IMR-90 (cell line): Measurements from ENCODE around the gene CCDC117. TPM values are rescaled to one million over a fixed set of nuclear protein-coding genes. Genes with fewer than 3 reads are reported as not detected.

Experiments
- ATAC-seq: fragments of 200-7000 bp; cut with Tn5 transposase; 2 replicates; pipeline ENCODE4 v1.9.1; 2020; ENCODE audit warnings: low read depth, mild to moderate bottlenecking, moderate library complexity
- BruUV-seq: library from RNA; stranded (reverse); fragments of 400-500 nt; replicated peaks from 2 replicates; lab custom pipeline; 2021; lab: Mats Ljungman, UMichigan
- CTCF ChIA-PET: fragments of 300-600 bp; formaldehyde crosslinking; extraction: SDS; loops from one replicate; lab custom pipeline; 2021; ENCODE audit warnings: antibody characterized with exemption; lab: Yijun Ruan, JAX
- POLR2A ChIA-PET: fragments of 300-600 bp; sonication (Branson Sonifier 250); formaldehyde crosslinking; loops from one replicate; lab custom pipeline; 2022; ENCODE audit warnings: antibody characterized with exemption; ENCODE audit not compliant: unreplicated experiment; lab: Charles Lee
- DNase-seq: peaks from one replicate; pipeline ENCODE4 v3.0.0; 2013
- H2AFZ ChIP-seq: replicated peaks from 2 replicates; pipeline ENCODE3; 2013; ENCODE audit warnings: low read length, mild to moderate bottlenecking; ENCODE audit not compliant: poor library complexity
- H2AK5ac ChIP-seq: 2 replicates; pipeline ENCODE4 v1.6.1; 2013; ENCODE audit warnings: low read depth, low read length, inconsistent platforms
- H2AK9ac ChIP-seq: replicated peaks from 2 replicates; pipeline ENCODE3; 2013; ENCODE audit warnings: mild to moderate bottlenecking, low read depth, low read length, moderate library complexity; ENCODE audit not compliant: poor library complexity
- H2BK120ac ChIP-seq: 2 replicates; pipeline ENCODE4 v1.6.1; 2013; ENCODE audit warnings: low read depth, low read length, inconsistent platforms
- H2BK15ac ChIP-seq: 3 replicates; pipeline ENCODE4 v1.6.1; 2013; ENCODE audit warnings: low read depth, low read length, inconsistent platforms
- H2BK20ac ChIP-seq: 2 replicates; pipeline ENCODE4 v1.6.1; 2013; ENCODE audit warnings: low read depth, mild to moderate bottlenecking, inconsistent platforms, low read length, moderate library complexity
- H2BK5ac ChIP-seq: 2 replicates; pipeline ENCODE4 v1.6.1; 2013; ENCODE audit warnings: mild to moderate bottlenecking, low read depth, low read length, inconsistent platforms; ENCODE audit not compliant: poor library complexity, severe bottlenecking
- H3K14ac ChIP-seq: replicated peaks from 2 replicates; pipeline ENCODE4 v1.6.1; 2013; ENCODE audit warnings: low read depth, low read length, inconsistent platforms
- H3K18ac ChIP-seq: 2 replicates; pipeline ENCODE4 v1.6.1; 2013; ENCODE audit warnings: low read depth, low read length, control low read depth
- H3K23ac ChIP-seq: 2 replicates; pipeline ENCODE4 v1.6.1; 2013; ENCODE audit warnings: low read depth, low read length, inconsistent platforms
- H3K27ac ChIP-seq: 2 replicates; pipeline ENCODE4 v1.5.1; 2013; ENCODE audit warnings: mild to moderate bottlenecking, control low read depth, low read length; ENCODE audit not compliant: insufficient read depth
- H3K27me3 ChIP-seq: 2 replicates; pipeline ENCODE4 v1.6.1; 2013; ENCODE audit warnings: low read length; ENCODE audit not compliant: control insufficient read depth, insufficient read depth
- H3K36me3 ChIP-seq: 2 replicates; pipeline ENCODE4 v1.6.1; 2013; ENCODE audit warnings: low read length, mixed read lengths; ENCODE audit not compliant: control insufficient read depth, insufficient read depth
- H3K4ac ChIP-seq: 2 replicates; pipeline ENCODE4 v1.6.1; 2013; ENCODE audit warnings: low read depth, low read length, inconsistent platforms
- H3K4me1 ChIP-seq: 2 replicates; pipeline ENCODE4 v1.6.1; 2013; ENCODE audit warnings: low read length, mixed read lengths; ENCODE audit not compliant: control insufficient read depth, insufficient read depth
- H3K4me2 ChIP-seq: 2 replicates; pipeline ENCODE4 v1.6.1; 2013; ENCODE audit warnings: low read depth, mild to moderate bottlenecking, control low read depth, low read length, moderate library complexity
- H3K4me3 ChIP-seq: 2 replicates; pipeline ENCODE4 v1.5.1; 2013; ENCODE audit warnings: low read depth, mild to moderate bottlenecking, control low read depth, low read length, moderate library complexity; ENCODE audit not compliant: insufficient read depth
- H3K56ac ChIP-seq: 2 replicates; pipeline ENCODE4 v1.6.1; 2013; ENCODE audit warnings: low read length, inconsistent platforms; ENCODE audit not compliant: insufficient read depth; ENCODE audit errors: extremely low read depth
- H3K79me1 ChIP-seq, 2 experiments: 2 replicates each; pipeline ENCODE4 v1.6.1; 2013; ENCODE audit warnings: low read length in 2 of 2, inconsistent platforms in 1 of 2, low read depth in 1 of 2
- H3K9ac ChIP-seq: 2 replicates; pipeline ENCODE4 v1.6.1; 2013; ENCODE audit warnings: low read depth, low read length, control low read depth
- H3K9me1 ChIP-seq: 2 replicates; pipeline ENCODE4 v1.6.1; 2013; ENCODE audit warnings: low read length, inconsistent platforms; ENCODE audit not compliant: insufficient read depth
- H3K9me3 ChIP-seq: 2 replicates; pipeline ENCODE4 v1.6.1; 2013; ENCODE audit warnings: low read length; ENCODE audit not compliant: control insufficient read depth, insufficient read depth
- H4K20me1 ChIP-seq: 2 replicates; pipeline ENCODE4 v1.6.1; 2013; ENCODE audit warnings: low read length, inconsistent platforms; ENCODE audit not compliant: insufficient read depth
- H4K5ac ChIP-seq: 2 replicates; pipeline ENCODE4 v1.6.1; 2013; ENCODE audit warnings: mild to moderate bottlenecking, low read depth, low read length, control low read depth
- H4K8ac ChIP-seq, 2 experiments: 2 replicates each; pipeline ENCODE4 v1.6.1; 2013; ENCODE audit warnings: low read depth in 2 of 2, low read length in 2 of 2, control low read depth in 1 of 2, inconsistent platforms in 1 of 2
- H4K91ac ChIP-seq: 2 replicates; pipeline ENCODE4 v1.6.1; 2013; ENCODE audit warnings: low read depth, low read length, inconsistent platforms; ENCODE audit not compliant: insufficient read depth
- BHLHE40 ChIP-seq: fragments of 150-350 bp; IDR thresholded peaks from 2 replicates; pipeline ENCODE4 v1.6.1; 2016; ENCODE audit warnings: mild to moderate bottlenecking, low read depth, low read length
- CEBPB ChIP-seq: IDR thresholded peaks from 2 replicates; pipeline ENCODE4 v1.6.1; 2012; ENCODE audit warnings: low read depth, low read length, improper control_type of control experiment
- CHD1 ChIP-seq: IDR thresholded peaks from 2 replicates; pipeline ENCODE4 v1.6.1; 2012; ENCODE audit warnings: low read depth, low read length, improper control_type of control experiment
- CTCF ChIP-seq: conservative IDR thresholded peaks from 2 replicates; pipeline ENCODE4 v1.5.1; 2012; ENCODE audit warnings: mild to moderate bottlenecking, low read depth, low read length, improper control_type of control experiment
- ELK1 ChIP-seq: fragments of 150-350 bp; IDR thresholded peaks from 2 replicates; pipeline ENCODE4 v1.6.1; 2016; ENCODE audit warnings: low read depth, mild to moderate bottlenecking, low read length, moderate library complexity, borderline replicate concordance
- FOS ChIP-seq: fragments of 150-350 bp; IDR thresholded peaks from 2 replicates; pipeline ENCODE4 v1.6.1; 2016; ENCODE audit warnings: low read depth, low read length
- MAFK ChIP-seq: IDR thresholded peaks from 2 replicates; pipeline ENCODE4 v1.6.1; 2012; ENCODE audit warnings: low read depth, low read length, improper control_type of control experiment
- MAZ ChIP-seq: IDR thresholded peaks from 2 replicates; pipeline ENCODE4 v1.6.1; 2012; ENCODE audit warnings: low read depth, mild to moderate bottlenecking, low read length, improper control_type of control experiment, moderate library complexity, borderline replicate concordance
- MXI1 ChIP-seq: IDR thresholded peaks from 2 replicates; pipeline ENCODE4 v1.6.1; 2012; ENCODE audit warnings: low read depth, mild to moderate bottlenecking, low read length, moderate library complexity, borderline replicate concordance
- NFE2L2 ChIP-seq: fragments of 150-350 bp; IDR thresholded peaks from 2 replicates; pipeline ENCODE4 v1.6.1; 2016; ENCODE audit warnings: low read depth, mild to moderate bottlenecking, low read length
- POLR2A ChIP-seq: IDR thresholded peaks from 2 replicates; pipeline ENCODE4 v1.6.1; 2012; ENCODE audit warnings: mild to moderate bottlenecking, low read depth, low read length
- RAD21 ChIP-seq: IDR thresholded peaks from 2 replicates; pipeline ENCODE4 v1.6.1; 2012; ENCODE audit warnings: low read length, improper control_type of control experiment
- RFX5 ChIP-seq: IDR thresholded peaks from 2 replicates; pipeline ENCODE4 v1.8.0; 2012; ENCODE audit warnings: low read depth, mild to moderate bottlenecking, low read length, moderate library complexity
- SMC3 ChIP-seq: fragments of 150-350 bp; IDR thresholded peaks from 2 replicates; pipeline ENCODE4 v1.6.1; 2016; ENCODE audit warnings: low read depth, mild to moderate bottlenecking, antibody characterized with exemption, low read length, moderate library complexity
- WGBS, 2 experiments: methylation state at CpG; one replicate each; pipeline versions ENCODE4 v1.1.5 to v1.1.7; 2013; ENCODE audit warnings: missing lambda C conversion rate in 2 of 2; ENCODE audit not compliant: insufficient read length in 1 of 2; ENCODE audit errors: extremely low coverage in 2 of 2; 5-methylcytosine and 5-hydroxymethylcytosine counted together
- dilution Hi-C: fragments of 300-500 bp; cut with HindIII; formaldehyde crosslinking; loops from one replicate; pipeline ENCODE4 v1.14.3; 2018; ENCODE audit warnings: low sequenced_read_pairs; ENCODE audit not compliant: unreplicated experiment
- in situ Hi-C: fragments of 300-500 bp; cut with MboI; formaldehyde crosslinking; loops from 3 replicates; pipeline ENCODE4 v1.14.3; 2019; ENCODE audit warnings: low sequenced_read_pairs, inconsistent platforms, mixed read lengths
- intact Hi-C: fragments of 100-400 bp; cut with micrococcal nuclease; formaldehyde crosslinking; loops from 2 replicates; pipeline ENCODE4 v1.10.0; 2022
- polyA plus RNA-seq, 3 experiments: library from polyadenylated mRNA; depleted of rRNA; stranded (reverse); fragments of >200 nt; gene quantifications; 2 replicates each; pipeline ENCODE4 v1.2.3, GENCODE V29; 2012; ENCODE audit warnings: low replicate concordance in 1 of 3
- total RNA-seq: library from RNA; depleted of rRNA; stranded (reverse); fragments of >200 nt; gene quantifications from 2 replicates; pipeline ENCODE4 v1.2.3, GENCODE V29; 2012
- TF ChIP-seq, protein P1 (sequence below): fragments of 150-350 bp; IDR thresholded peaks from 2 replicates; pipeline ENCODE4 v1.6.1; 2017; ENCODE audit warnings: mild to moderate bottlenecking, antibody characterized with exemption, low read length, low read depth

Gene CCDC117
- total and polyA plus RNA-seq, 2 of the 4 experiments (the other 2 are of a cell fraction): 5.9 to 7.0 TPM

DNA sequence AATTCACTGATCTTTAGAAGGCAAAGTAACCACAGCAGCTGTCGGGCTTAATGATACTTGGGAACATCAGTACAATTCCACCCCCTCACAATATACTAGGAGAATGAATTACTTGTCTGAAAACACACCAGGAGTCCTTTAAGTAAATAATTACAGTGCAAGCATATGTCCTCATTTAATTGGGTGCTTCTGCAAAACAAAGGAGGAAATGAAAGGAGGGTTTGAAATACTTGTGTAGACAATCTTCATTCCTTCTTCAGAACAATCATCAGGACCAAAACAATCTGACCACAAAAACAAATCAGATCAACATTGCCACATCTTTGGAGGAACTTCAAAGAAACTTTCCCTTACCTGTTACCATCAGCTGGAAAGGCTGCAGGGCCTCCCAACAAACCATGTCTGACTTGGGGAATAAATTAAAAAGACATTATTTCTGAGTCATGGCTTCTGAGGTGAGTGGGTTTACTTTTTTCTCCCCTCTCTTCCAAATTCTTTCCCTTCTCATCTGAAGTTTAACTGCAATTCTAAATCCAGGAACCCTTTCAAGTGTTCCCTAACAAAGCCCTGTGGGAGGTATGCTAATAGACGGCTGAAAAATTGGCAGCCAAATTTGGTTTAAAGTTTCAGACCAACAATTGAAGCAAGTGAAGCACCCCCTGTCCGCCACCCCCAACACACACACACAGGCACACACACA is 12.5 kb upstream of the CCDC117 start:
- Histone ChIP-seq H4K91ac (no peak overlapping the region), H4K5ac (peak overlapping the region; percentile 29; the same call in 1 of the 2 replicates), H3K9me1 (no peaks in the 10 kb centered on the region; the same call in none of the 2 replicates), H3K9ac (no peak overlapping the region; the same call in 1 of the 2 replicates), H2BK15ac (0 out of 3 replicates have a peak overlapping the region, but pooled peaks have one; percentile 13), H3K27me3 (no peaks in the 10 kb centered on the region), H3K14ac (no peak overlapping the region), H3K4me1 (peaks cover 5% of the 10 kb centered on the region), H3K4me2 (peak overlapping the region; percentile 41; the same call in 1 of the 2 replicates), H2AK5ac (no peak overlapping the region), H2BK20ac (no peak overlapping the region), H2BK120ac (no peak overlapping the region), H3K4me3 (no peak overlapping the region), H4K8ac (no peak overlapping the region), H3K9me3 (no peaks in the 10 kb centered on the region), H4K20me1 (no peaks in the 10 kb centered on the region), H3K27ac (peak overlapping the region; percentile 22; the same call in 1 of the 2 replicates), H3K56ac (0 out of 2 replicates have a peak overlapping the region, but pooled peaks have one; percentile 34), H3K4ac (no peak overlapping the region), H2BK5ac (no peak overlapping the region), H3K18ac (peak overlapping the region; percentile 29; the same call in 1 of the 2 replicates), H2AK9ac (no peak overlapping the region), H3K36me3 (no peaks in the 10 kb centered on the region), H3K79me1 (no peaks in the 10 kb centered on the region), H3K23ac (no peak overlapping the region), H2AFZ (no peak overlapping the region)
- dilution Hi-C loops (no loop called here), in situ Hi-C loops (no loop called here), intact Hi-C loops (no loop called here)
- peak; percentile 42 for ATAC-seq
- no CpG with 5 or more reads among the region's 3 CpGs for WGBS, 2 experiments
- DNase-seq: peak; percentile 18
- POLR2A ChIA-PET: no interaction called here
- no TSS peak for BruUV-seq
- CTCF ChIA-PET: interaction anchor here (0.6 kb wide), 1 partner anchor 12 kb away, joined by 3 read pairs; no protein-coding TSS in a partner anchor
- TF ChIP-seq RFX5: no peak
- TF ChIP-seq MXI1: no peak
- TF ChIP-seq NFE2L2: no peak
- no peak for TF ChIP-seq RAD21
- TF ChIP-seq ELK1: no peak
- no peak for TF ChIP-seq FOS
- TF ChIP-seq BHLHE40: no peak
- no peak for TF ChIP-seq MAFK
- TF ChIP-seq CTCF: no peak
- TF ChIP-seq POLR2A: no peak
- TF ChIP-seq CHD1: no peak
- no peak for TF ChIP-seq MAZ
- TF ChIP-seq SMC3: no peak
- TF ChIP-seq CEBPB: no peak
- TF ChIP-seq, protein P1, sequence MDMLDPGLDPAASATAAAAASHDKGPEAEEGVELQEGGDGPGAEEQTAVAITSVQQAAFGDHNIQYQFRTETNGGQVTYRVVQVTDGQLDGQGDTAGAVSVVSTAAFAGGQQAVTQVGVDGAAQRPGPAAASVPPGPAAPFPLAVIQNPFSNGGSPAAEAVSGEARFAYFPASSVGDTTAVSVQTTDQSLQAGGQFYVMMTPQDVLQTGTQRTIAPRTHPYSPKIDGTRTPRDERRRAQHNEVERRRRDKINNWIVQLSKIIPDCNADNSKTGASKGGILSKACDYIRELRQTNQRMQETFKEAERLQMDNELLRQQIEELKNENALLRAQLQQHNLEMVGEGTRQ: no peak
